GM23248 (cell line): ENCODE measurements around the gene FJX1.

ENCODE experiments used
- EZH2 ChIP-seq: fragments of 200-600 bp; sonication (generic); IDR thresholded peaks from 2 replicates; pipeline ENCODE4 v1.6.1; 2018; ENCODE audit warnings: antibody characterized with exemption, mild to moderate bottlenecking; ENCODE audit not compliant: insufficient read depth, poor library complexity, severe bottlenecking
- EZH2phosphoT487 ChIP-seq: fragments of 200-600 bp; sonication (generic); IDR thresholded peaks from 2 replicates; pipeline ENCODE4 v1.6.1; 2018; ENCODE audit warnings: antibody characterized with exemption, moderate library complexity, mild to moderate bottlenecking, low read depth; ENCODE audit not compliant: insufficient read depth

GRCh38 chr11:35667257-35667656 is 49.0 kb downstream of the FJX1 start:
- no peak for TF ChIP-seq EZH2phosphoT487
- TF ChIP-seq EZH2 = no peak
